T-cell (primary cell): ENCODE results near the gene ADAMTS19. TPM values are rescaled to one million over a fixed set of nuclear protein-coding genes. Genes with fewer than 3 reads are reported as not detected.

Source experiments
- ATAC-seq, 4 experiments: fragments of 200-7000 bp in 3 of 4; fragments of 150-1000 bp in 1 of 4; cut with Tn5 transposase; replicated peaks in 1 of 4; 1 replicate in 3 of 4; 2 replicates in 1 of 4; pipeline ENCODE4 v1.10.0; 2021; ENCODE audit warnings: moderate library complexity in 3 of 4, mild to moderate bottlenecking in 2 of 4, moderate number of reproducible peaks in 1 of 4
- CTCF ChIA-PET, 2 donors: fragments of 300-600 bp; sonication (Branson Sonifier 250); formaldehyde crosslinking; loops; one replicate each; lab custom pipeline; 2022; ENCODE audit warnings: antibody characterized with exemption in 2 of 2; lab: Charles Lee
- POLR2A ChIA-PET, 2 donors: fragments of 300-600 bp; sonication (Branson Sonifier 250); formaldehyde crosslinking; loops; one replicate each; lab custom pipeline; 2022; ENCODE audit warnings: antibody characterized with exemption in 2 of 2; lab: Charles Lee
- DNase-seq, 35 experiments: peaks; one replicate each; pipeline versions ENCODE4 v3.0.0 to v3.0.0-alpha.2; 2013 to 2023
- H3K27ac ChIP-seq: one replicate; pipeline ENCODE4 v1.5.1; 2013; ENCODE audit warnings: low read length
- H3K27me3 ChIP-seq, 2 experiments: replicated peaks in 1 of 2; 1 replicate in 1 of 2; 2 replicates in 1 of 2; pipeline versions ENCODE4 v1.6.1 to v1.7.0; 2013; ENCODE audit warnings: low read length in 1 of 2, mixed read lengths in 1 of 2; ENCODE audit not compliant: control insufficient read depth in 2 of 2, insufficient read depth in 2 of 2; ENCODE audit errors: extremely low read depth in 1 of 2
- H3K36me3 ChIP-seq, 2 donors: 1 replicate in 1 of 2; 2 replicates in 1 of 2; pipeline versions ENCODE4 v1.6.1 to v1.7.0; 2013; ENCODE audit warnings: low read length in 1 of 2; ENCODE audit not compliant: control insufficient read depth in 2 of 2, insufficient read depth in 1 of 2; ENCODE audit errors: extremely low read depth in 1 of 2
- H3K4me1 ChIP-seq, 2 experiments: 1 replicate in 1 of 2; 2 replicates in 1 of 2; pipeline versions ENCODE4 v1.6.1 to v1.7.0; 2013; ENCODE audit warnings: low read length in 2 of 2, mixed read lengths in 1 of 2; ENCODE audit not compliant: insufficient read depth in 2 of 2, control insufficient read depth in 1 of 2; ENCODE audit errors: extremely low read depth in 1 of 2
- H3K4me3 ChIP-seq, 2 donors: 1 replicate in 1 of 2; 2 replicates in 1 of 2; pipeline versions ENCODE4 v1.5.1 to v1.7.0; 2013; ENCODE audit warnings: mild to moderate bottlenecking in 2 of 2, low read length in 1 of 2, moderate library complexity in 1 of 2; ENCODE audit not compliant: control insufficient read depth in 1 of 2; ENCODE audit errors: extremely low read depth in 1 of 2
- H3K9me3 ChIP-seq: 2 replicates; pipeline ENCODE4 v1.7.0; 2013
- H3K27ac Mint-ChIP-seq, 2 donors: one replicate each; pipeline ENCODE4 v1.8.0; 2020 to 2021; ENCODE audit warnings: mild to moderate bottlenecking in 2 of 2, mixed read lengths in 2 of 2
- H3K27me3 Mint-ChIP-seq, 2 donors: one replicate each; pipeline ENCODE4 v1.8.0; 2021 to 2022; ENCODE audit warnings: mixed read lengths in 2 of 2
- H3K36me3 Mint-ChIP-seq: one replicate; pipeline ENCODE4 v1.8.0; 2021; ENCODE audit warnings: mixed read lengths
- H3K4me1 Mint-ChIP-seq, 3 donors: one replicate each; pipeline ENCODE4 v1.8.0; 2020 to 2022; ENCODE audit warnings: mixed read lengths in 3 of 3, mild to moderate bottlenecking in 1 of 3
- H3K4me3 Mint-ChIP-seq, 3 donors: one replicate each; pipeline ENCODE4 v1.8.0; 2020 to 2022; ENCODE audit warnings: mild to moderate bottlenecking in 3 of 3, mixed read lengths in 3 of 3, moderate library complexity in 3 of 3
- H3K9me3 Mint-ChIP-seq, 3 donors: one replicate each; pipeline ENCODE4 v1.8.0; 2020 to 2022; ENCODE audit warnings: mixed read lengths in 3 of 3
- WGBS: methylation state at CpG from one replicate; pipeline ENCODE4 v1.1.5; 2013; ENCODE audit warnings: missing lambda C conversion rate; ENCODE audit not compliant: insufficient coverage; 5-methylcytosine and 5-hydroxymethylcytosine counted together
- total RNA-seq, 35 experiments: library from RNA in 6 of 35; stranded (reverse) in 6 of 35; fragments of 120-200 nt in 1 of 35; gene quantifications; one replicate each; pipeline versions ENCODE4 v1.2.1 to v1.2.4 and lab custom pipeline; 2013 to 2026

Gene ADAMTS19
- total RNA-seq, 5 donors from 2014 or later (not counting 1 experiment from before 2014, with no cell fraction given): 0.13 to 0.18 TPM; not detected in 3

- H3K9me3 Mint-ChIP-seq: peaks cover 0 to 6% (median 0%) of the 10 kb centered on the region in 3 donors
- peak overlapping the region in 1 of 2 donors; percentile 15 for H3K4me3 ChIP-seq
- no peaks in the 10 kb centered on the region for H3K36me3 Mint-ChIP-seq
- no peaks in the 10 kb centered on the region for H3K36me3 ChIP-seq
- peak in 1 of 4 experiments; percentile 9 for ATAC-seq
- no peak overlapping the region for H3K27ac Mint-ChIP-seq
- no peak overlapping the region for H3K27ac ChIP-seq
- POLR2A ChIA-PET: no interaction called here
- peaks cover 14 to 19% of the 10 kb centered on the region in 2 experiments for H3K27me3 ChIP-seq
- peak overlapping the region in 1 of 3 donors; percentile 69 for H3K4me3 Mint-ChIP-seq
- peaks cover 0 to 3% of the 10 kb centered on the region in 2 experiments for H3K4me1 ChIP-seq
- DNase-seq: no peak
- peaks cover 36 to 40% of the 10 kb centered on the region in 2 donors for H3K27me3 Mint-ChIP-seq
- peaks cover 7 to 11% (median 10%) of the 10 kb centered on the region in 3 donors for H3K4me1 Mint-ChIP-seq
- CTCF ChIA-PET: interaction anchor here in 1 of 2 donors (0.7 kb wide), 1 partner anchor 1941 kb away, joined by 3 read pairs; no protein-coding TSS in a partner anchor
- WGBS: 3% methylated on average over 86 of the region's 88 CpGs
- H3K9me3 ChIP-seq: no peaks in the 10 kb centered on the region
Measured at GRCh38 chr5:129460936-129461710, 1.0 kb downstream of the ADAMTS19 start.

GRCh38 chr5:129461711-129462332 is 1.7 kb downstream of the ADAMTS19 start:
- Mint-ChIP-seq H3K4me1 (peaks cover 7 to 11% (median 10%) of the 10 kb centered on the region in 3 donors), H3K4me3 (peak overlapping the region in 1 of 3 donors; percentile 69)
- 41% methylated on average over 10 of the region's 13 CpGs for WGBS

GRCh38 chr5:129465776-129466344 is 5.8 kb downstream of the ADAMTS19 start:
- CTCF ChIA-PET: interaction anchor here in 1 of 2 donors (0.6 kb wide), 1 partner anchor 12 kb away, joined by 3 read pairs; no protein-coding TSS in a partner anchor
- no peak overlapping the region for H3K4me3 ChIP-seq
- peaks cover 5 to 7% (median 5%) of the 10 kb centered on the region in 3 donors for H3K4me1 Mint-ChIP-seq

More at GRCh38 chr5:129461711-129462332, 1.7 kb downstream of the ADAMTS19 start:
- H3K27ac Mint-ChIP-seq: no peak overlapping the region
- ChIA-PET CTCF (no interaction called here), POLR2A (no interaction called here)
- H3K36me3 ChIP-seq: no peaks in the 10 kb centered on the region
- ATAC-seq: no peak
- DNase-seq: no peak
- H3K27me3 ChIP-seq: peaks cover 14 to 19% of the 10 kb centered on the region in 2 experiments
- peaks cover 0 to 6% (median 0%) of the 10 kb centered on the region in 3 donors for H3K9me3 Mint-ChIP-seq
- no peaks in the 10 kb centered on the region for H3K36me3 Mint-ChIP-seq
- no peak overlapping the region for H3K27ac ChIP-seq
- no peak overlapping the region for H3K4me3 ChIP-seq
- H3K4me1 ChIP-seq: peaks cover 0 to 3% of the 10 kb centered on the region in 2 experiments
- H3K9me3 ChIP-seq: no peaks in the 10 kb centered on the region
- H3K27me3 Mint-ChIP-seq: peaks cover 36 to 40% of the 10 kb centered on the region in 2 donors

GRCh38 chr5:129474544-129474943 is 14.4 kb downstream of the ADAMTS19 start:
- no CpG with 5 or more reads among the region's 2 CpGs for WGBS
- ATAC-seq: no peak
- H3K27me3 ChIP-seq: no peaks in the 10 kb centered on the region
- no peaks in the 10 kb centered on the region for H3K4me1 Mint-ChIP-seq
- ChIA-PET POLR2A (no interaction called here), CTCF (no interaction called here)
- H3K9me3 ChIP-seq: no peaks in the 10 kb centered on the region
- H3K27ac Mint-ChIP-seq: no peak overlapping the region
- no peak overlapping the region for H3K4me3 ChIP-seq
- H3K36me3 ChIP-seq: no peaks in the 10 kb centered on the region
- H3K9me3 Mint-ChIP-seq: no peaks in the 10 kb centered on the region
- H3K36me3 Mint-ChIP-seq: no peaks in the 10 kb centered on the region
- DNase-seq: no peak
- H3K27ac ChIP-seq: no peak overlapping the region
- H3K4me3 Mint-ChIP-seq: no peak overlapping the region
- H3K4me1 ChIP-seq: no peaks in the 10 kb centered on the region
- no peaks in the 10 kb centered on the region for H3K27me3 Mint-ChIP-seq

More at GRCh38 chr5:129465776-129466344, 5.8 kb downstream of the ADAMTS19 start:
- H3K27ac Mint-ChIP-seq: no peak overlapping the region
- Histone ChIP-seq H3K27ac (no peak overlapping the region), H3K9me3 (no peaks in the 10 kb centered on the region), H3K4me1 (no peaks in the 10 kb centered on the region), H3K27me3 (peaks cover 3 to 6% of the 10 kb centered on the region in 2 experiments), H3K36me3 (no peaks in the 10 kb centered on the region)
- POLR2A ChIA-PET: no interaction called here
- WGBS: 81% methylated on average over 4 of the region's 4 CpGs
- H3K4me3 Mint-ChIP-seq: no peak overlapping the region
- DNase-seq (no peak), ATAC-seq (no peak)
- peaks cover 0 to 6% (median 0%) of the 10 kb centered on the region in 3 donors for H3K9me3 Mint-ChIP-seq
- peaks cover 15 to 16% of the 10 kb centered on the region in 2 donors for H3K27me3 Mint-ChIP-seq
- H3K36me3 Mint-ChIP-seq: no peaks in the 10 kb centered on the region

GRCh38 chr5:129476751-129477150 is 16.7 kb downstream of the ADAMTS19 start:
- no peak overlapping the region for H3K4me3 Mint-ChIP-seq
- H3K36me3 ChIP-seq: no peaks in the 10 kb centered on the region
- no peaks in the 10 kb centered on the region for H3K27me3 ChIP-seq
- no peak overlapping the region for H3K4me3 ChIP-seq
- no peaks in the 10 kb centered on the region for H3K9me3 Mint-ChIP-seq
- no peak overlapping the region for H3K27ac Mint-ChIP-seq
- H3K9me3 ChIP-seq: no peaks in the 10 kb centered on the region
- H3K27ac ChIP-seq: no peak overlapping the region
- no peaks in the 10 kb centered on the region for H3K27me3 Mint-ChIP-seq
- ChIA-PET CTCF (no interaction called here), POLR2A (no interaction called here)
- DNase-seq: no peak
- H3K36me3 Mint-ChIP-seq: no peaks in the 10 kb centered on the region
- ATAC-seq: no peak
- no peaks in the 10 kb centered on the region for H3K4me1 ChIP-seq
- H3K4me1 Mint-ChIP-seq: no peaks in the 10 kb centered on the region

GRCh38 chr5:129477532-129477931 is 17.4 kb downstream of the ADAMTS19 start:
- ChIA-PET CTCF (interaction anchor here in 1 of 2 donors (0.6 kb wide), 1 partner anchor 12 kb away, joined by 3 read pairs; no protein-coding TSS in a partner anchor), POLR2A (no interaction called here)
- H3K9me3 ChIP-seq: no peaks in the 10 kb centered on the region
- H3K4me3 Mint-ChIP-seq: no peak overlapping the region
- ATAC-seq: no peak
- no peaks in the 10 kb centered on the region for H3K36me3 ChIP-seq
- no peaks in the 10 kb centered on the region for H3K27me3 Mint-ChIP-seq
- H3K4me1 ChIP-seq: no peaks in the 10 kb centered on the region
- no peaks in the 10 kb centered on the region for H3K36me3 Mint-ChIP-seq
- WGBS: 33% methylated on average over 1 of the region's 1 CpG
- no peak overlapping the region for H3K27ac Mint-ChIP-seq
- H3K27ac ChIP-seq: no peak overlapping the region
- H3K4me3 ChIP-seq: no peak overlapping the region
- H3K4me1 Mint-ChIP-seq: no peaks in the 10 kb centered on the region
- H3K9me3 Mint-ChIP-seq: no peaks in the 10 kb centered on the region
- no peak for DNase-seq
- H3K27me3 ChIP-seq: no peaks in the 10 kb centered on the region
